GM12865 (cell line): Measurements from ENCODE around the gene PRKCH.

Source experiments
- DNase-seq: peaks from one replicate; pipeline ENCODE4 v3.0.0; 2010; ENCODE audit warnings: low read depth
- H3K4me3 ChIP-seq: 2 replicates; pipeline ENCODE4 v1.5.1; 2011; ENCODE audit warnings: mild to moderate bottlenecking, low read depth, low read length, control low read depth
- TF ChIP-seq, protein P1 (sequence below): IDR thresholded peaks from 2 replicates; pipeline ENCODE4 v1.5.1; 2011; ENCODE audit warnings: low read length, control low read depth, low read depth, inconsistent platforms; ENCODE audit not compliant: insufficient read depth; ENCODE audit errors: missing control alignments

Gene PRKCH

DNA sequence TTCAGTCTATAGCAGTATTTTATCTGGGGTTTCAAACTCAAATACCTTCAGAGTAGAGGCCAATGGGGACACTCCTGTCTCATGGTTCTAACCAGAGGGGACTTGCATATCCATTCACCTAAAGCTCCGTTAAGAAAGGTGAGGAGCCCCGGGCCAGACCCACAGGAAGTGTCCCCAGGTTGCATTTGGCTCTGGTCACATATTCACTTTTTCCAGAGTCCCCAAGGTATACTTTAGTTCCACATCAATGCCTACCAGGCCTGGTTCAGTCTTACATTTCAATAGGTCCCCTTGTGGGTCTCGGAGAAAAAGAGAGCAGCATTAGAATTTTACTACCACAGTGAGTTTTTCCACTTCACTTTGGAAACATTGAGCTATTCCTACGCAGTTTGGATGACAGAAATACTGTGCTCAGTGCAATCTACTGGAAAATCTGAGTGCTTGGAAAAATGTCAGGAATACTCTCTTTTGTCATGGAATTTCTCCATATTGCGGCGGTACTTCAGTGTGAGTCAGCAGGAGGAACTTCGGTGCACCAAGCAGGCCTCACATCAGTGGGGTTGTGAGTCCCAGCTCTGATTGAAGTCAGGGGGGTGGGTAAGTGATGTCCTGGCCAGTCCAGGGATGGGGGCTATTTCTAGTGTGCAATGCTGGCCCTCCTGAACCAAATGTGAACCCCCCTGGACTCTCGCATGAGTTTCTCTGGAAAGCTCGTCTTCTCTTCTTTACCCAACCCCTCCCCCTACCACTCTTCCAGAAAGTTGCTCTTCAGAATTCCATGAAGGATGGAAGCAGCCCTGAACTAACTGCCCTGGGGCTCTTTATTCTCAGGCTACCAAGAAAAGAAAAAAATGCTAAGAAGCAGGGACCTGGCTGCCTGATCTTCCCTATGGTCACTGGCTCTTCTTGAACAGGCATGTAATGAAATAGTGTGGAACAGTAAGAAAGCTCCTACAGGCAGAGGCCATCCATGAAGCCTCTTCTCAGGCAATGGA lies 184.7 kb downstream of the PRKCH start:
- TF ChIP-seq, protein P1, sequence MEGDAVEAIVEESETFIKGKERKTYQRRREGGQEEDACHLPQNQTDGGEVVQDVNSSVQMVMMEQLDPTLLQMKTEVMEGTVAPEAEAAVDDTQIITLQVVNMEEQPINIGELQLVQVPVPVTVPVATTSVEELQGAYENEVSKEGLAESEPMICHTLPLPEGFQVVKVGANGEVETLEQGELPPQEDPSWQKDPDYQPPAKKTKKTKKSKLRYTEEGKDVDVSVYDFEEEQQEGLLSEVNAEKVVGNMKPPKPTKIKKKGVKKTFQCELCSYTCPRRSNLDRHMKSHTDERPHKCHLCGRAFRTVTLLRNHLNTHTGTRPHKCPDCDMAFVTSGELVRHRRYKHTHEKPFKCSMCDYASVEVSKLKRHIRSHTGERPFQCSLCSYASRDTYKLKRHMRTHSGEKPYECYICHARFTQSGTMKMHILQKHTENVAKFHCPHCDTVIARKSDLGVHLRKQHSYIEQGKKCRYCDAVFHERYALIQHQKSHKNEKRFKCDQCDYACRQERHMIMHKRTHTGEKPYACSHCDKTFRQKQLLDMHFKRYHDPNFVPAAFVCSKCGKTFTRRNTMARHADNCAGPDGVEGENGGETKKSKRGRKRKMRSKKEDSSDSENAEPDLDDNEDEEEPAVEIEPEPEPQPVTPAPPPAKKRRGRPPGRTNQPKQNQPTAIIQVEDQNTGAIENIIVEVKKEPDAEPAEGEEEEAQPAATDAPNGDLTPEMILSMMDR: no peak
- DNase-seq: no peak
- H3K4me3 ChIP-seq: no peak overlapping the region

DNA sequence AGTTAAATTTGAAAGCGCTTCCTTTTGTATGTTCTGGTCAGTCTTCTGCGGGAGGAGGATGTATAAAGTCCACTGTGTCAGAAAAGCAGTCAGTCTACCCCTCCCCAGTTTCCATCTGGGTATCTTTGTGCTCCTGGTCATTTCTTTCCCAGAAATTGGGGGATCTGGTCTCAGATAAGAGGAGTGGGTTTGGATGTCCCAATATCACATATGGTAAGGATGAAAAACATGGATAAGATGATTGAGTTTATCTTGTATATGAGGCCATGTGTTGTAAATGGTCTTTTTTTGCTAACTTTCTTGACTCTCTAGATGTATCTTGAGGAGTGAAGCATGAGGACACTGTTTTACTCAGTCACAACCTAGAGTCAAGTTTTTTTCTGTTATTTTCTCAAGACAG lies 187.1 kb downstream of the PRKCH start:
- no peak for DNase-seq

DNA sequence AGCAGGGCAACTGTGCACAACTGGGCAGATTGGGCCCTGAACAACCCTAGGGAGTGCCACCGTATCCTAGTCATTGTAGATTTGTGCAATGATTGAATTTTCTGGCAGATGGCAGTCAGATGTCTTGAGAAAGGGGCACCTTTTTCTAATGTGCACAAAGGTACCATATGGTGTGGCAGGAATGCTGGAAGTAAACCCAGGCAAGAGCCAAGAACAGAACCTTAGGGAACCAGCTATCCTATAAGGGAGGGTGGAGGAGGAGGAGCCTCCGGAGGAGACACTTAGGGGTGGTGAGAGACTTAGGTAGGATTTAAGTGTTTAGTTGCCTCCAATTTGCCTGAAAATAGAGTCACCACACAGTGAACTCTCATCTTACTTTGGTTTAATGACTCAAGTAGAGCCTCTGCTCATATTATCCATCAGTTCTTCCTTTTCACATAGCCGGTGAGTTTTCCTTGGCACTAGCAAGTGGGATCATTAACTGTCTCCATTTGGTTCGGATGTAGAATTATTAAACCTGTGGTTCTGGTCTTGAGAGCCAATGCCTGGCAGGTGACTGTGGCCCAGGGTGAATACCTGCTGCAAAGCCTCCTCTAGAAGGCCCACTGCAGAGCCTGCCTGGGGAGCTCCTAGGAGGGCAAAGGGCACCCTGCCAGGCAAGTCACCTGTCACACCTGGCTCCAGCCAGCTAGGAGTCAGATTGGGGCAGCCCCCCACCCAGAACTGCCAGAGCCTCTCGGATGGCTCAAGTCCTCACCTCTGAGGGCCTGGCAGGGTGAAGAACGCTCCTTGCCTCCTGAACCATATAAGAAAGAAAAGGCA lies 189.6 kb downstream of the PRKCH start:
- no peak overlapping the region for H3K4me3 ChIP-seq
- no peak for DNase-seq
- TF ChIP-seq, protein P1: no peak

More for the DNA sequence above, 187.1 kb downstream of the PRKCH start:
- H3K4me3 ChIP-seq: no peak overlapping the region
- TF ChIP-seq, protein P1: no peak

DNA sequence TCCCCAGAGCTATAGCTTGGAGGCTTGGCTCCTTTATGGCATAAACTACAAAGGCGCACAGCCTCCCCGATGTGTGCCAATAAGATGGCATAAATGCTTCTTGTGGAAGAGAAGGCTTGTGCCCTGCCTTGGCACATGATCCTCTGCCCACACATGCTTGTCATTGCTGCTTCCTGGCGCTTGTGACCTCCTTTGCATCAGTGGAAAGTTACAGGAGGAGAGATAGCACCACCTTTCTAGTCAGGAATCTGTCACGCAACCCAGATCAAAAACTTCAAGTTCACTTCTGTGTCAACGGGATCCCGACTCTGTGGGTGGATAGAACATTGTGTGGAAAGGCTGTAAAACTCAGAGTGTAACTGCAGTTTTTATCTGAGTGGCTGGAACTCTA lies 190.2 kb downstream of the PRKCH start:
- H3K4me3 ChIP-seq: no peak overlapping the region
- DNase-seq: no peak
- TF ChIP-seq, protein P1: no peak

DNA sequence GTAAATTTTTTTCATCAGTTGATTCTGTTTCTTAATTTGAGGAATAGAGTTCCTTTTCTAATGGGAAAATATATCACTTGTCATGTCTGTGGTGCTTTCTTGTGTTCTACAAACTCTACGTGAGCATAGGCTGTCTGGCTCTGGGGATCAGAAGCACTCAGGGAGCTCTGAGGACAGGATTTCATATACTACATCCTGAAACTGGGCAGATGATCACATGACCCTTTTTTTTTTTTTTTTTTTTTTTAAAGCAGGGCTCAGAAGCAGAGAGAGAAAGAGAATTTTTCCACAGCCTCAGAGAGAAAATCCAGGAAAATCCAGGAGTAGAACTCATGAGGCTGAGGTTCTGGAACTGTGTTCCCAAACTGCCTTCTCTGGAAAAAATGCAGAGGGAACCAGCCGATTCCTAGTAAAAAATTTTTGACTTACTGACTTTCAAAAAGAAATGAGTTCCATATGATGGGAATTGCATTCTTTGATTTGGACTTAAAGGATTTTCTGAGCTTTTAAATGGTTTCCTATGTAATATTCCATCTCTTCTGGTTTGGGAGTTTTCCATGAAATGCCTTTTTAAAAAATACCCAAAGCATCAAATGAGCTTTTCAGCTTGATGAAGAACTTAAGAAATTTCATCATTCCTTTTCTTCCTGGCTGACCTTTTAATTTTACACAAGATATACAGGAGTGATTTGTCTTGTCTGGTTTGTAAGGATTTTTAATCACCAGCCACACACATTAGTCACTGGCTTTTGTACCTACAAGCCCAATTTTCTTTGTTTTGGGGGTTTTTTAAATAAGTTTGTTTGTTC lies 190.9 kb downstream of the PRKCH start:
- no peak for DNase-seq

More for the DNA sequence above, 190.9 kb downstream of the PRKCH start:
- no peak overlapping the region for H3K4me3 ChIP-seq
- TF ChIP-seq, protein P1: no peak
